IMR-90 (cell line): ENCODE measurements around the gene TNFAIP6. TPM values are rescaled to one million over a fixed set of nuclear protein-coding genes. Genes with fewer than 3 reads are reported as not detected.

Source experiments
- ATAC-seq: fragments of 200-7000 bp; cut with Tn5 transposase; 2 replicates; pipeline ENCODE4 v1.9.1; 2020; ENCODE audit warnings: low read depth, mild to moderate bottlenecking, moderate library complexity
- BruUV-seq: library from RNA; stranded (reverse); fragments of 400-500 nt; replicated peaks from 2 replicates; lab custom pipeline; 2021; lab: Mats Ljungman, UMichigan
- CTCF ChIA-PET: fragments of 300-600 bp; formaldehyde crosslinking; extraction: SDS; loops from one replicate; lab custom pipeline; 2021; ENCODE audit warnings: antibody characterized with exemption; lab: Yijun Ruan, JAX
- POLR2A ChIA-PET: fragments of 300-600 bp; sonication (Branson Sonifier 250); formaldehyde crosslinking; loops from one replicate; lab custom pipeline; 2022; ENCODE audit warnings: antibody characterized with exemption; ENCODE audit not compliant: unreplicated experiment; lab: Charles Lee
- DNase-seq: peaks from one replicate; pipeline ENCODE4 v3.0.0; 2013
- H2AFZ ChIP-seq: replicated peaks from 2 replicates; pipeline ENCODE3; 2013; ENCODE audit warnings: low read length, mild to moderate bottlenecking; ENCODE audit not compliant: poor library complexity
- H2AK5ac ChIP-seq: 2 replicates; pipeline ENCODE4 v1.6.1; 2013; ENCODE audit warnings: low read depth, low read length, inconsistent platforms
- H2AK9ac ChIP-seq: replicated peaks from 2 replicates; pipeline ENCODE3; 2013; ENCODE audit warnings: mild to moderate bottlenecking, low read depth, low read length, moderate library complexity; ENCODE audit not compliant: poor library complexity
- H2BK120ac ChIP-seq: 2 replicates; pipeline ENCODE4 v1.6.1; 2013; ENCODE audit warnings: low read depth, low read length, inconsistent platforms
- H2BK15ac ChIP-seq: 3 replicates; pipeline ENCODE4 v1.6.1; 2013; ENCODE audit warnings: low read depth, low read length, inconsistent platforms
- H2BK20ac ChIP-seq: 2 replicates; pipeline ENCODE4 v1.6.1; 2013; ENCODE audit warnings: low read depth, mild to moderate bottlenecking, inconsistent platforms, low read length, moderate library complexity
- H2BK5ac ChIP-seq: 2 replicates; pipeline ENCODE4 v1.6.1; 2013; ENCODE audit warnings: mild to moderate bottlenecking, low read depth, low read length, inconsistent platforms; ENCODE audit not compliant: poor library complexity, severe bottlenecking
- H3K14ac ChIP-seq: replicated peaks from 2 replicates; pipeline ENCODE4 v1.6.1; 2013; ENCODE audit warnings: low read depth, low read length, inconsistent platforms
- H3K18ac ChIP-seq: 2 replicates; pipeline ENCODE4 v1.6.1; 2013; ENCODE audit warnings: low read depth, low read length, control low read depth
- H3K23ac ChIP-seq: 2 replicates; pipeline ENCODE4 v1.6.1; 2013; ENCODE audit warnings: low read depth, low read length, inconsistent platforms
- H3K27ac ChIP-seq: 2 replicates; pipeline ENCODE4 v1.5.1; 2013; ENCODE audit warnings: mild to moderate bottlenecking, control low read depth, low read length; ENCODE audit not compliant: insufficient read depth
- H3K27me3 ChIP-seq: 2 replicates; pipeline ENCODE4 v1.6.1; 2013; ENCODE audit warnings: low read length; ENCODE audit not compliant: control insufficient read depth, insufficient read depth
- H3K36me3 ChIP-seq: 2 replicates; pipeline ENCODE4 v1.6.1; 2013; ENCODE audit warnings: low read length, mixed read lengths; ENCODE audit not compliant: control insufficient read depth, insufficient read depth
- H3K4ac ChIP-seq: 2 replicates; pipeline ENCODE4 v1.6.1; 2013; ENCODE audit warnings: low read depth, low read length, inconsistent platforms
- H3K4me1 ChIP-seq: 2 replicates; pipeline ENCODE4 v1.6.1; 2013; ENCODE audit warnings: low read length, mixed read lengths; ENCODE audit not compliant: control insufficient read depth, insufficient read depth
- H3K4me2 ChIP-seq: 2 replicates; pipeline ENCODE4 v1.6.1; 2013; ENCODE audit warnings: low read depth, mild to moderate bottlenecking, control low read depth, low read length, moderate library complexity
- H3K4me3 ChIP-seq: 2 replicates; pipeline ENCODE4 v1.5.1; 2013; ENCODE audit warnings: low read depth, mild to moderate bottlenecking, control low read depth, low read length, moderate library complexity; ENCODE audit not compliant: insufficient read depth
- H3K56ac ChIP-seq: 2 replicates; pipeline ENCODE4 v1.6.1; 2013; ENCODE audit warnings: low read length, inconsistent platforms; ENCODE audit not compliant: insufficient read depth; ENCODE audit errors: extremely low read depth
- H3K79me1 ChIP-seq, 2 experiments: 2 replicates each; pipeline ENCODE4 v1.6.1; 2013; ENCODE audit warnings: low read length in 2 of 2, inconsistent platforms in 1 of 2, low read depth in 1 of 2
- H3K9ac ChIP-seq: 2 replicates; pipeline ENCODE4 v1.6.1; 2013; ENCODE audit warnings: low read depth, low read length, control low read depth
- H3K9me1 ChIP-seq: 2 replicates; pipeline ENCODE4 v1.6.1; 2013; ENCODE audit warnings: low read length, inconsistent platforms; ENCODE audit not compliant: insufficient read depth
- H3K9me3 ChIP-seq: 2 replicates; pipeline ENCODE4 v1.6.1; 2013; ENCODE audit warnings: low read length; ENCODE audit not compliant: control insufficient read depth, insufficient read depth
- H4K20me1 ChIP-seq: 2 replicates; pipeline ENCODE4 v1.6.1; 2013; ENCODE audit warnings: low read length, inconsistent platforms; ENCODE audit not compliant: insufficient read depth
- H4K5ac ChIP-seq: 2 replicates; pipeline ENCODE4 v1.6.1; 2013; ENCODE audit warnings: mild to moderate bottlenecking, low read depth, low read length, control low read depth
- H4K8ac ChIP-seq, 2 experiments: 2 replicates each; pipeline ENCODE4 v1.6.1; 2013; ENCODE audit warnings: low read depth in 2 of 2, low read length in 2 of 2, control low read depth in 1 of 2, inconsistent platforms in 1 of 2
- H4K91ac ChIP-seq: 2 replicates; pipeline ENCODE4 v1.6.1; 2013; ENCODE audit warnings: low read depth, low read length, inconsistent platforms; ENCODE audit not compliant: insufficient read depth
- CTCF ChIP-seq: conservative IDR thresholded peaks from 2 replicates; pipeline ENCODE4 v1.5.1; 2012; ENCODE audit warnings: mild to moderate bottlenecking, low read depth, low read length, improper control_type of control experiment
- FOS ChIP-seq: fragments of 150-350 bp; IDR thresholded peaks from 2 replicates; pipeline ENCODE4 v1.6.1; 2016; ENCODE audit warnings: low read depth, low read length
- MAFK ChIP-seq: IDR thresholded peaks from 2 replicates; pipeline ENCODE4 v1.6.1; 2012; ENCODE audit warnings: low read depth, low read length, improper control_type of control experiment
- MAZ ChIP-seq: IDR thresholded peaks from 2 replicates; pipeline ENCODE4 v1.6.1; 2012; ENCODE audit warnings: low read depth, mild to moderate bottlenecking, low read length, improper control_type of control experiment, moderate library complexity, borderline replicate concordance
- NFE2L2 ChIP-seq: fragments of 150-350 bp; IDR thresholded peaks from 2 replicates; pipeline ENCODE4 v1.6.1; 2016; ENCODE audit warnings: low read depth, mild to moderate bottlenecking, low read length
- RAD21 ChIP-seq: IDR thresholded peaks from 2 replicates; pipeline ENCODE4 v1.6.1; 2012; ENCODE audit warnings: low read length, improper control_type of control experiment
- WGBS, 2 experiments: methylation state at CpG; one replicate each; pipeline versions ENCODE4 v1.1.5 to v1.1.7; 2013; ENCODE audit warnings: missing lambda C conversion rate in 2 of 2; ENCODE audit not compliant: insufficient read length in 1 of 2; ENCODE audit errors: extremely low coverage in 2 of 2; 5-methylcytosine and 5-hydroxymethylcytosine counted together
- dilution Hi-C: fragments of 300-500 bp; cut with HindIII; formaldehyde crosslinking; loops from one replicate; pipeline ENCODE4 v1.14.3; 2018; ENCODE audit warnings: low sequenced_read_pairs; ENCODE audit not compliant: unreplicated experiment
- in situ Hi-C: fragments of 300-500 bp; cut with MboI; formaldehyde crosslinking; loops from 3 replicates; pipeline ENCODE4 v1.14.3; 2019; ENCODE audit warnings: low sequenced_read_pairs, inconsistent platforms, mixed read lengths
- intact Hi-C: fragments of 100-400 bp; cut with micrococcal nuclease; formaldehyde crosslinking; loops from 2 replicates; pipeline ENCODE4 v1.10.0; 2022
- polyA plus RNA-seq, 3 experiments: library from polyadenylated mRNA; depleted of rRNA; stranded (reverse); fragments of >200 nt; gene quantifications; 2 replicates each; pipeline ENCODE4 v1.2.3, GENCODE V29; 2012; ENCODE audit warnings: low replicate concordance in 1 of 3
- total RNA-seq: library from RNA; depleted of rRNA; stranded (reverse); fragments of >200 nt; gene quantifications from 2 replicates; pipeline ENCODE4 v1.2.3, GENCODE V29; 2012

TNFAIP6 gene
- total and polyA plus RNA-seq, 2 of the 4 experiments (the other 2 are of a cell fraction) = 1.8 to 2.9 TPM

- Histone ChIP-seq H2BK5ac (no peak overlapping the region), H3K27me3 (no peaks in the 10 kb centered on the region), H3K36me3 (no peaks in the 10 kb centered on the region), H3K4me1 (peaks cover 5% of the 10 kb centered on the region), H3K9me3 (no peaks in the 10 kb centered on the region), H4K20me1 (no peaks in the 10 kb centered on the region), H3K18ac (no peak overlapping the region), H3K4ac (no peak overlapping the region), H3K14ac (no peak overlapping the region), H3K4me3 (no peak overlapping the region), H2BK15ac (no peak overlapping the region), H4K91ac (no peak overlapping the region), H2BK20ac (no peak overlapping the region), H4K5ac (no peak overlapping the region), H3K9me1 (peaks cover 6% of the 10 kb centered on the region; the same call in 1 of the 2 replicates), H3K4me2 (no peak overlapping the region), H4K8ac (no peak overlapping the region), H2AFZ (no peak overlapping the region), H2AK5ac (no peak overlapping the region), H3K23ac (no peak overlapping the region), H2BK120ac (no peak overlapping the region), H2AK9ac (no peak overlapping the region), H3K9ac (no peak overlapping the region), H3K27ac (no peak overlapping the region), H3K56ac (no peak overlapping the region), H3K79me1 (no peaks in the 10 kb centered on the region)
- intact Hi-C loops (no loop called here), in situ Hi-C loops (no loop called here), dilution Hi-C loops (no loop called here)
- ChIA-PET POLR2A (no interaction called here), CTCF (no interaction called here)
- peak; percentile 24 for ATAC-seq
- no peak for DNase-seq
- TF ChIP-seq MAFK (no peak), MAZ (no peak), RAD21 (no peak), CTCF (no peak), NFE2L2 (no peak), FOS (no peak)
- no CpG with 5 or more reads among the region's 3 CpGs for WGBS, 2 experiments
- no TSS peak for BruUV-seq
These were observed 19.3 kb upstream of the TNFAIP6 start for GRCh38 chr2:151338115-151338514.
